GM23248 (cell line): ENCODE data around the gene WDR49. TPM values are rescaled to one million over a fixed set of nuclear protein-coding genes. Genes with fewer than 3 reads are reported as not detected.

Source experiments
- DNase-seq: peaks from one replicate; pipeline ENCODE4 v3.0.0-alpha.2; 2015
- H2AFZ ChIP-seq: fragments of 200-600 bp; sonication (generic); 2 replicates; pipeline ENCODE4 v1.6.1; 2016; ENCODE audit warnings: antibody characterized with exemption
- H3F3A ChIP-seq: fragments of 200-600 bp; sonication (generic); 2 replicates; pipeline ENCODE4 v1.6.1; 2016; ENCODE audit warnings: mild to moderate bottlenecking, antibody characterized with exemption, mixed run types; ENCODE audit not compliant: insufficient read depth
- H3K27ac ChIP-seq: fragments of 200-600 bp; sonication (generic); 2 replicates; pipeline ENCODE4 v1.5.1; 2016; ENCODE audit warnings: mild to moderate bottlenecking
- H3K27me3 ChIP-seq: fragments of 200-600 bp; sonication (generic); replicated peaks from 2 replicates; pipeline ENCODE4 v1.6.1; 2016; ENCODE audit warnings: mild to moderate bottlenecking; ENCODE audit not compliant: insufficient read depth
- H3K36me3 ChIP-seq: fragments of 200-600 bp; sonication (generic); 2 replicates; pipeline ENCODE4 v1.6.1; 2016; ENCODE audit warnings: low read depth, mild to moderate bottlenecking
- H3K4me1 ChIP-seq: fragments of 200-600 bp; sonication (generic); 2 replicates; pipeline ENCODE4 v1.6.1; 2016; ENCODE audit warnings: mild to moderate bottlenecking; ENCODE audit not compliant: insufficient read depth
- H3K4me2 ChIP-seq: fragments of 200-600 bp; sonication (generic); one replicate; pipeline ENCODE4 v1.6.1; 2016; ENCODE audit warnings: mild to moderate bottlenecking; ENCODE audit not compliant: unreplicated experiment
- H3K4me3 ChIP-seq: fragments of 200-600 bp; sonication (generic); 2 replicates; pipeline ENCODE4 v1.5.1; 2016; ENCODE audit warnings: mild to moderate bottlenecking
- H3K79me2 ChIP-seq: fragments of 200-600 bp; sonication (generic); 2 replicates; pipeline ENCODE4 v1.6.1; 2016; ENCODE audit warnings: mild to moderate bottlenecking; ENCODE audit not compliant: insufficient read depth
- H3K9ac ChIP-seq: fragments of 200-600 bp; sonication (generic); 2 replicates; pipeline ENCODE4 v1.6.1; 2016; ENCODE audit warnings: mild to moderate bottlenecking
- H3K9me2 ChIP-seq: fragments of 200-600 bp; sonication (generic); 2 replicates; pipeline ENCODE4 v1.6.1; 2016; ENCODE audit warnings: mixed run types, mild to moderate bottlenecking, moderate library complexity; ENCODE audit not compliant: insufficient read depth
- H3K9me3 ChIP-seq: fragments of 200-600 bp; sonication (generic); one replicate; pipeline ENCODE4 v1.6.1; 2017; ENCODE audit warnings: low read depth
- H4K20me1 ChIP-seq: fragments of 200-600 bp; sonication (generic); 2 replicates; pipeline ENCODE4 v1.6.0; 2016; ENCODE audit not compliant: insufficient read depth
- EZH2 ChIP-seq: fragments of 200-600 bp; sonication (generic); IDR thresholded peaks from 2 replicates; pipeline ENCODE4 v1.6.1; 2018; ENCODE audit warnings: antibody characterized with exemption, mild to moderate bottlenecking; ENCODE audit not compliant: insufficient read depth, poor library complexity, severe bottlenecking
- EZH2phosphoT487 ChIP-seq: fragments of 200-600 bp; sonication (generic); IDR thresholded peaks from 2 replicates; pipeline ENCODE4 v1.6.1; 2018; ENCODE audit warnings: antibody characterized with exemption, moderate library complexity, mild to moderate bottlenecking, low read depth; ENCODE audit not compliant: insufficient read depth
- WGBS, 2 experiments: methylation state at CpG; one replicate each; pipeline ENCODE4 v1.1.6; 2015 to 2017; ENCODE audit warnings: low lambda C conversion rate in 2 of 2, low coverage in 1 of 2; ENCODE audit errors: missing lambda C conversion rate in 2 of 2; 5-methylcytosine and 5-hydroxymethylcytosine counted together
- in situ Hi-C: fragments of 300-500 bp; cut with MboI; formaldehyde crosslinking; loops from 2 replicates; pipeline ENCODE4 v1.15.0; 2020
- polyA plus RNA-seq: library from polyadenylated mRNA; unstranded; fragments of >200 nt; fragmentation: Nextera tagmentation; extraction: Ambion mirVana; gene quantifications from 2 replicates; pipeline ENCODE4 v1.2.1, GENCODE V29; 2016
- small RNA-seq: library from RNA; depleted of rRNA; stranded (forward); fragments of <200 nt; gene quantifications from one replicate; pipeline ENCODE3, GENCODE V24; 2014; ENCODE audit warnings: low read depth, low replicate concordance
- total RNA-seq: library from RNA; depleted of rRNA; stranded (reverse); fragments of >200 nt; shearing (Covaris generic); gene quantifications from 2 replicates; pipeline ENCODE4 v1.2.3, GENCODE V29; 2014; rRNA removed

WDR49 gene
- total and polyA plus RNA-seq, 2 experiments from 2014 or later: not detected

DNA sequence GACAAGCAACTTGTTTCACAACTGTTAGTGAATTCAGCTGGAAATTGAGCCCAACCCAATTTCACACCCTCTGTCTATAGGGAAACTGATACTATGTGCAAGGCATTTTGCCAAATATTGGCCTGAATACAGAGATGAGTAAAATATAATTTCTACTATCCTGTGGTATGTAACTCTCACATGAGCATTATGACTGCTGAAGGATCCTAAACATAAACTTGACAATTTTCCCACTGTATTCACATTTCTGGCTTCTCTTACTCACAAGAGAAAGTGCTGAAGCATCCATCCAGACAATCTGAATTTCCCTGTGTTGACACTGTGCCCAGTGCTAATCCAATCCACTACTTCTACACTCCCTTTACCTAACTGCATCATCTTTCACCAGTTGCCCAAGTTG, 208.3 kb downstream of the WDR49 start:
- H3K79me2 ChIP-seq: no peaks in the 10 kb centered on the region
- no peak for DNase-seq
- H3K9ac ChIP-seq: no peak overlapping the region
- H3K4me1 ChIP-seq: no peaks in the 10 kb centered on the region
- H3K4me2 ChIP-seq: no peak overlapping the region
- H4K20me1 ChIP-seq: no peaks in the 10 kb centered on the region
- no peak overlapping the region for H2AFZ ChIP-seq
- no peak overlapping the region for H3K27ac ChIP-seq
- TF ChIP-seq EZH2: no peak
- no peak for TF ChIP-seq EZH2phosphoT487
- in situ Hi-C loops: no loop called here
- no peaks in the 10 kb centered on the region for H3F3A ChIP-seq
- H3K36me3 ChIP-seq: no peaks in the 10 kb centered on the region
- H3K27me3 ChIP-seq: no peaks in the 10 kb centered on the region
- H3K9me2 ChIP-seq: no peaks in the 10 kb centered on the region
- H3K4me3 ChIP-seq: no peak overlapping the region
- no peaks in the 10 kb centered on the region for H3K9me3 ChIP-seq

DNA sequence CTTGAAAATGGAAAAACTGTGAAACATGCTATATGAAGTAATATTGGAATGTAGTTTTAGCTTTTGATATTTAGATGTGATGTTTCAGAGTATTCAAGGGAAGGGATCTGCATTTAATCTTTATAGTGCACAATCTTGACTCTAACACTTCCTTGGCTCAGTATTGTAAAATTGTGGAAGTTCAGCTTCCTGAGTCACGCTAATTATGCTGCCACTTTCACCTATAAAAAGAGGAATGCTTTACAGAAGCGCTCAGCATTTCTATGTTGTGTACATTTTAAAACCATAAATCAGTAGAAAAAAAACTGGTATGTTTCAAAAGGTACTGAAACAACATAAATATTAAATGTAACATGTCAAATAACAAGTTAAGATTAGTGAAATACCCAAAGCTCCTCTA, 212.5 kb downstream of the WDR49 start:
- DNase-seq: no peak
- Histone ChIP-seq H3K36me3 (no peaks in the 10 kb centered on the region), H2AFZ (no peak overlapping the region), H3F3A (no peaks in the 10 kb centered on the region), H3K79me2 (no peaks in the 10 kb centered on the region), H3K4me2 (no peak overlapping the region), H3K27me3 (no peaks in the 10 kb centered on the region), H3K4me1 (no peaks in the 10 kb centered on the region), H3K27ac (no peak overlapping the region), H3K9ac (no peak overlapping the region), H3K9me2 (no peaks in the 10 kb centered on the region), H3K4me3 (no peak overlapping the region), H4K20me1 (no peaks in the 10 kb centered on the region), H3K9me3 (no peaks in the 10 kb centered on the region)
- in situ Hi-C loops: no loop called here
- TF ChIP-seq EZH2: no peak
- TF ChIP-seq EZH2phosphoT487: no peak
- 35 to 39% methylated on average over 2 of the region's 2 CpGs for WGBS, 2 experiments

DNA sequence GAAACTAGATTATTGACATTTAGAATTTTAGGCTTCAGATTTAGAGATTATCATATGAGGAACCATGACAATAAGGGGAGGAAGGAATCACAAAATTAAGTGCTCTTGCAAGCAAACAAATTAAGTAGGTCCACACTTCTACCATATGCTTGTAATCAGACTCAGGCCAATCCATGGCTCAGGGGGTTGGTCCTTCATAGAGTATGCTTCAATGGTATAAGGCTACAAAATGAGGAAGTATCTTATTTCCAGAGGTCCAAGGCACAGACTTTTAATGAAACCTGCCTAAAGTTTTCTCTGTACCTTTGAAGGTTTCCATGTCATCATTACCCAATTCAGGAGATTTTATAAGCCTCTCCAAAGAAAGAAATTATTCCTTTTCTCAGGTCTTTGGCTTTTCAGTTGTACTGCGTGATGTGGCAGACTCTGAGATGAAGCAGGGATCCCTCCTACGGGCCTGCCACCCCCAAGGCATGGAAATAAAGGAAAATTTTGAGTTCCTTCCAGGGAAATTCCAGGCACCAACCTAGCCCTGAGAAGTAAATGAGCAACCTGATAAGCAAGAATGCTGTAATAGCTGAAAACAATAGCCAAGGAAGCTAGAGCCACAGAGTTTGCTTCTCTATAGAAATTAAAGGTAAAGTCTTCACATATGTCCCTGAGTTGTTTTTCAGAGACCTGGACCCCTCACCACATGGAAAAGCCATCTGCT, 216.2 kb downstream of the WDR49 start:
- Histone ChIP-seq H3K4me2 (no peak overlapping the region), H3K36me3 (no peaks in the 10 kb centered on the region)
- WGBS, 2 experiments: 12 to 18% methylated on average over 2 of the region's 2 CpGs

More for the DNA sequence above, 216.2 kb downstream of the WDR49 start:
- Histone ChIP-seq H3F3A (no peaks in the 10 kb centered on the region), H3K9me2 (no peaks in the 10 kb centered on the region), H3K27me3 (no peaks in the 10 kb centered on the region), H3K9me3 (no peaks in the 10 kb centered on the region), H3K79me2 (no peaks in the 10 kb centered on the region), H3K27ac (no peak overlapping the region), H3K4me1 (no peaks in the 10 kb centered on the region), H4K20me1 (no peaks in the 10 kb centered on the region), H3K4me3 (no peak overlapping the region), H2AFZ (no peak overlapping the region), H3K9ac (no peak overlapping the region)
- TF ChIP-seq EZH2 (no peak), EZH2phosphoT487 (no peak)
- in situ Hi-C loops: no loop called here
- no peak for DNase-seq

Small RNAs within 50 kb of the gene (small RNA-seq; reads per million reads assigned to genes)
- not detected for gene HMGN1P8

Other genes with a start within 250 kb of the WDR49 start
- not detected in 2 replicates for gene SERPINI2, start 179.9 kb downstream of the WDR49 start, total RNA-seq
- not detected in 2 replicates for gene SERPINI2, start 179.9 kb downstream of the WDR49 start, polyA plus RNA-seq
- gene PDCD10, start 81.0 kb upstream of the WDR49 start, total RNA-seq: 37.6 and 61.7 TPM in 2 replicates
- 70.3 and 71.6 TPM in 2 replicates for gene PDCD10, start 81.0 kb upstream of the WDR49 start, polyA plus RNA-seq
- 7.3 and 25.3 TPM in 2 replicates for gene SERPINI1, start 81.8 kb upstream of the WDR49 start, total RNA-seq
- gene SERPINI1, start 81.8 kb upstream of the WDR49 start, polyA plus RNA-seq: 9.8 and 10.2 TPM in 2 replicates